IPS DF 4.7 (cell line): ENCODE results near the gene UBR1.
"Not testable (repeated sequence)": the region's sequence is repeated elsewhere in the genome, so short reads cannot be mapped to it uniquely, and the experiment has no call there.

Experiments used
- DNase-seq: peaks from one replicate; pipeline ENCODE4 v3.0.0-alpha.2; 2013; ENCODE audit warnings: low spot score; ENCODE audit errors: extremely low read depth

The UBR1 gene

DNA sequence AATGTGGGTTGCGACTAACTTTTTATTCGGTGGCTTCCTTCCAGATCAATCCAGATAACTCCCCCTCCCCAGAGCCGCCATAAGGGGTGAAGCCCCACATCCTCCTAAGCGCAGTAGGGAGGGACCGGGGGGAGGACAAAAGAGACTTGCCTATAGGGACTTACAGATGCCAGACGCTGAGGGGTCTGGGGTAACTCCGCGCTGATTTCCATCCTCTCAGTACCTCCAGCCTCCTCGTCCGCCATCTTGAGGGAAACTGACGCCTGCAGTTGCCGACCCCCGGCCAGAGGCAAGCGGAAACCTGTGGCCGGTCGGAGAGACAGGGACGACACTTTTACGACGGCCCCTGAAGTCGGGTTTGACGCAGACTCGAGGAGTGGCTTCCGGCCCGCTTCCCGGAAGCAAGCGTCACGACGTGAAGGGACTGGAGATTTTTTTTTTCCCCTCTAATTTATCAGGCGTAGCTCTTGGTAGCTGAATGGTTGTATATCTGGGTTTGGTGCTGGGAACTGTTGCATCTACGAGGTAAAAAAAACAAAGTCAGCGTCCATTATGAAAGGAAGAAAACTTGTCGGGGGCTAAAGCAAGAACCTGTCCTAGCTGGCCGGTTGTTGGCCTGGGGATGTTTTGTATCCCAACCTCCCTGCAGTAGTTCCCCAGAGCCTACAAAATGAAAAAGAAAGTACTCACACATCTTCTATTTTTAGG lies at the start of gene UBR1:
Gene UBR1, minus strand, starts transcription at position 261 of the 708 bp plus-strand sequence. Its CDS starts 16 bp downstream, at position 245.
- DNase-seq, result peak; percentile 62

DNA sequence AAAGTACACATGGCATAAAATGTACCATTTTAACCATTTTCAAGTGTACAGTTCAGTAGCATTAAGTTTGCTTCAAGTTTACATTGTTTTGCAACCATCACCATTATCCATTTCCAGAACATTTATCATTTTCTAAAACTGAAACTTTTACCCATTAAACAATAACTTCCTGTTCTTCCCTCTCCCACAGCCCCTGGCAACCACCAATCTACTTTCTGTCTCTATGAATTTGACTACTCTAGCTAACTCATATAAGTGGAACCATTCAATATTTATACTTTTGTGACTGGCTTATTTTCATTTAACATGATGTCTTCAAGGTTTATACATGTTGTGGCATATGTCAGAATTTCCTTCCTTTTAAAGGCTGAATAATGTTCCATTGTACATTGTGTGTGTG lies 47.4 kb upstream of the UBR1 start:
- no peak for DNase-seq

DNA sequence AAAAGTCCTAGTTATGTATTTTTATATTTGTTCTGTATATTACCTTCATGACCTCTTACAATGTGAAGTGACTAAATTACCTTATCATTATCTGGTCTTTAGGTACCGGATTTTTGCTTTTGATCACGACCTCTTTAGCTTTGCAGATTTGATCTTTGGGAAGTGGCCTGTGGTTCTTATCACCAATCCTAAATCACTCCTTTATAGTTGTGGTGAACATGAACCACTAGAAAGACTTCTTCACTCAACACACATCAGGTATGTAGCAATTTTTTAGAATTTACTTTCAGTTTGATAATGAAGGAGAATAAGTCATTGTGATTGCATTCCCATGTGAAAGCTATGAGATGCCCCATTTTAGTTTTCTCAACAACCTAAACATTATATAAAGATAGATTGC lies 45.9 kb upstream of the UBR1 start:
- DNase-seq, result no peak

DNA sequence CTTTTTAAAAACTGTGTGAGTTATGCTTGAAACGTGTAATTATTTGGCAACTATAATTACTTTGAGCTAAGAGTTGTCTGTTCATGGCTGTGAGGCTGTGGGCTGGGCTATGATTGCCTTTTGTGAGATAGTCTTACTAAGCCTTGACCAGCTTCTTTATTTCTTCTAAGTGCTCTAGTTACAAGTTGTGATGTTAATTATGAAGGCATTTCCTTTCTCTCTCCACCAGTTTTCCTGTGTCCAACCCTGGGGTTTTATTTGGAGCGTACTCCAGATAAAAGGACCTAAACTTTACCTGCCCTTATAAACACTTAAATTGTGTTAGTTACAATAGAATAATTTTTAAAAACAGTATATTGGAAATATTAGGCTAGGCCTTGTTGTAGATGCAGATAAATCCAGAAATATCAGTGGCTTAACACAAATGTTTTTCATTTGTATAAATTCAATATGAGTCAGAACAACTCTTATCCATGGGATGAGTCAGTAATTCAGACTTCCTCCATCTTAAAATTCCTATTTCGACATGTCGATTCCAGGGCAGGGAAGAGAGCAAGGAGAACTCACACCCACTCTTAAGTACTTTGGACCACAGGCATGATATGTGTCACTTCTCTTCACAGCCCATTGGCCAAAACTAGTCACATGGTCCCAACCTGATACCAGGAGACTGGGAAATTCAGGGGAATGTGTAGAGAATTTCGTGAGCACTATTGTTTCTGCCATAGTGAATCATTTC lies 44.5 kb upstream of the UBR1 start:
- DNase-seq, result no peak

DNA sequence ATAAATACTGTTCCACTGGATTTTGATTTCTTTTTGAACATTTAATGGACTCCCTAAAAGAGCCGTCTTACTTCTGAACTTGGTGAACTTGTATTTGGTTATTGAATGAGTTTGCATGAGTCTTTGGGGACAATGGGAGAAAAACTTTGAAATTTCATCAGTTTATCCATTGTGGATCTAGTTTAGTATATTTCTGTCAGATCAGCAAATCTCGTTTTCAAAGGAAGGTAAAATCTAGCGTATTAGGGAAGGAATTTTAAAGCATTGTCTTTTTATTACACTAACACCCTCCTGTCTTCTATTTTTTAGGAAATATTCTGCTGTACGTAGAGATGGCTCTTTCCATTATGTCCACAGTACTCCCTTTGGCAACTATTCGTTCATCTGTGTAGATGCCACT lies 40.3 kb upstream of the UBR1 start:
- no peak for DNase-seq

DNA sequence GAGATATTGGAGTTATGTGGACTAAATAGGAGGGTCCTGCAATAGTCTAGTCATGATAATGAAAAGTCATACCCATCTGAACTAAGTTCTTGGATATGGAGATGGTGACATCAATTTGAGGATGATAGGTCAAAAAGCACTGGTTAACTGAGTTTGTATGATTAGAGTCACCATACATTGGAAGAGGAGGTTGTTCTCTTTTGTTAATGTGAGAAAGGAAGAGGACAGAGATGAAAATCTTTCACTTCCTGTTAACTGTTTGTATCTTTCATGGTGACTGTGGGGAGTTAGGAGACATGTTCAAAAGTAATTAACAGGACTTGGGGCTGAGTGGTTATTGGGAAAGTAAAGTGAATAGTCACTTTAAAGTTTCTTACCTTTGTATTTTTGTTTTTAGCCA lies 38.7 kb upstream of the UBR1 start:
- DNase-seq, result no peak

DNA sequence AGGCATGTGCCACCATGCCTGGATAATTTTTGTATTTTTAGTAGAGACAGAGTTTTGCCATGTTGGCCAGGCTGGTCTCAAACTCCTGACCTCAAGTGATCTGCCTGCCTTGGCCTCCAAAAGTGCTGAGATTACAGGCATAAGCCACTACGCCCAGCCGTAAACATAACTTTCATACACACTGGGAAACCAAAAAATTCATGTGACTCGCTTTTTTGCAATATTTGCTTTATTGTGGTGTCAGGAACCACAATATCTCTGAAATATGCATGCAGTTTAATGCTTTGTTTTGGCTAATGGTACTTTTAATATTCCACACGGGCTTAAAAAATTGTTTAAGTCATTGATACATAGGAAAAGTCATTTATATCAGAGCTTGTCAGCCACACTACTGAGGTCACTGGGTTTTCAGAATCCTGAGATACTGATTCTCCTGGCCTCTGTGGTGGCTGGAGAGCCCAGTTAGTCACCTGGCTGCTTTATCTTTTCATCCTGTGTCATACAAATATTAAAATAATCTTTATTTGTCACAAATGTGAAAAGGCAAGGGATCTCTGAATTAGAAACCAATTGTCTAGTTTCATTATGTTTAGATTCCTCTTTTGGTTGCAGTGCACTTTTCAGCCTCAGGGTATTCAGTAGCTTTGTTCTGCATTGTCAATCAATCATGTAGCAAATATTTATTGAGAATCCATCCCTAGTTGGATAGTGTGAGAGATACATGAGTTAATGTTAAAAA lies 37.5 kb upstream of the UBR1 start:
- no peak for DNase-seq

DNA sequence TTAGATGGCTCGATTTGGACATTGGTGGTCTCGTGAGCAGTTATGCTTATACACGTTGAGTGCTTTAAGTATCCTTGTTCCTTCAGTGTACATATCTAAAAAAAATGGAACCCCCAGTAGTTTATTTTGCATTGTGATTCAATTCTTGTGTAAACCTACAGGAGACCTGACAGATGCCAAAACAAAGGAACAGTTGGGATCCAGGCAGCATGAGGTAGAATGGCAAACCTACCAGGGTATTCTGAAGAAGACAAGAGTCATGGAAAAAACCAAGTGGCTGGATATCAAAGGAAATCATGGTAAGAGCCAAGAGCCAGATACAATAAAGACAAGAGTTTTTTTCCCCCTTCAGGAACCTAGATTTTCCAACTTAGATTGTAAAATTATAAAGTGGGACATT lies 29.5 kb upstream of the UBR1 start:
- no peak for DNase-seq

DNA sequence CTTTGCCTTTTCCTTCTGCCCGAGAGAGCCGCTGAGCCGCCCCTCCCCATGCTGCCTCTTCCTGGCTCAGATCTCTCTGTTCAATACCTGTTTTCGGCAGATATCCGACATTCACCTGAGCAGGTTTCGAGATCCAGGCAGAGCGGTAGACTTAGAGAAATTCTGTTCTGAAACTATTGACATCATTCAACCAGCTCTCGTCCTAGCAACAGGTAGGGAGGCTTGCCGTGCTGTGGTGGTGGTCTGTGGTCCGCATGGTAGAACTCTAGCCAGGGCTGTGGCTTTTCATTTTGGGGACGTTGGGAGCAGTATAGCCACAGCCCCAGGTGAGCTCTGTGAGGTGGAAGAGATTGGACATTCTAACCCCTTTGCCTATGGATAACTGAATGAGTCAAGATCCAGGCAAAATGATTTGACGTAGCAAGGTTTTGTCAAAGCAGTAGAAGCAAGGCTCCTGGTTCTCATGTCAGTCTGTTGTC lies 28.4 kb upstream of the UBR1 start:
- DNase-seq, result no peak

DNA sequence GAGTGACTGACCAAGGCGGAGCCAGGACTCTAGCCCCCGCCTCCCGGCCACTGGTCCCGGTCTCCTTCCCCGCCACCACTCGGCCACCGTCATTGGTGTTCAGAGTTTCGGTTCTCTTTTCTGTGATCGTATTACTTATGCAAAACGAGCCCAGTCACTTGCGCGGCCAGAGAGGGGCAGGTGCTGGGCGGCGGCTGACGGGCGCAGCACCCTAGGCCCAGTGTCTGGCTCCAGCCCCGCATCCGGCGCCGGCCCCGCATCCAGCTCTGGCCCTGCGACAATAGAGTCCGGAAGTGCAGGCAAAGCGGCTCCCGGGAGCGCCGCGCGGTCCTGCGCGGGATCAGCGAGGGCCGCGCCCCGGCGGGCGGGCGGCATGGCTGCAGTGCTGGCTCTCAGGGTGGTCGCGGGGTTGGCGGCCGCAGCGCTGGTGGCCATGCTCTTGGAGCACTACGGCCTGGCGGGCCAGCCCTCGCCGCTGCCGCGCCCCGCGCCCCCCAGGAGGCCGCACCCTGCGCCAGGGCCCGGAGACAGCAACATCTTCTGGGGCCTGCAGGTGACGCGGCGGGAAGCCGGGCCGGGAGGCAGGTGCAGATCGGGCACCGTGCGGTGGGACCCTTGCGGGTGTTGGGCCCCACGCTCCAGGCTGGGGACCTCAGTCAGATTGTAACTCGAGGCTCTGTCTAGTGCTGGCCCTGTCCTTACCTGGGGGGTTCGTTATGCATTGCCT lies 27.8 kb upstream of the UBR1 start, which contains the start of gene TMEM62:
Gene TMEM62, plus strand, starts transcription at position 157 of the 727 bp plus-strand sequence. Its CDS starts 217 bp downstream, at position 374.
- no peak for DNase-seq

DNA sequence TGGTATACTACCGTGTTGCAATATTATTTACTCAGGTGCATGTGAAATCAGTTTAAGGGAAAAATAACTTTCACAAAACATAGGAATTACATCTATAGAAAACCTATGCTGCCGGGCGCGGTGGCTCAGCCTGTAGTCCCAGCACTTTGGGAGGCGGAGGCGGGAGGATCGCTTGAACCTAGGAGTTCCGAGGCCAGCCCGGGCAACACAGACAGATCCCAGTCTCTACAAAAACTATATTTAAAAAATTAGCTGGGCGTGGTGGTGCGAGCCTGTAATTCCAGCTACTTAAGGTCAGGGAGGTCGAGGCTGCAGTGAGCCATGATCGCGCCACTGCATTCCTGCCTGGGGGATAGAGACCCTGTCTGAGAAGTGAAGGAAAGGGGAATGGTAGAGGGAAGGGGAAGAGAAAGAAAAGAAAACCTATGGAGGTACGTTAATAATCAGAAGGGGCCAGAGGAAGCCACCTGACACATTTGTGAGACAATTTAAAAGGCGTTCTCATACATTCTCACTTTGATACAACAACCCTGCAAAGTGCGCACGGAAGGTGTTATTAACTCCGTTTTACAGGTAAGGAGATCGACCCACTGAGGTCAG lies 27.1 kb upstream of the UBR1 start:
- no peak for DNase-seq

DNA sequence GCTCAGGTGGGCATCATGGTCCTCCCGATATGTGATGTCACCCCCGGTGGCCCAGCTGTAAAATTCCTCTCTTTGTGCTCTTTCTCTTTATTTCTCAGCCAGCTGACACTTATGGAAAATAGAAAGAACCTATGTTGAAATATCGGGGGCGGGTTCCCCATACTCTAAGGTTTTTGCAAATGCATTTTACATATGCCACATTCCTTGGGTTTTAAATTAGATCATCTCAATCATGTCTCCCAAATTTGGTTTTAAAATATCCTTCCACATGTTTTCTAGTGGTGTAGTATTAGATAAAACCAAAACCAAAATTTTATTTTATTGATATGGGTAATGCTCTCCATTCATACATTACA lies 23.1 kb upstream of the UBR1 start:
- DNase-seq, result no peak

DNA sequence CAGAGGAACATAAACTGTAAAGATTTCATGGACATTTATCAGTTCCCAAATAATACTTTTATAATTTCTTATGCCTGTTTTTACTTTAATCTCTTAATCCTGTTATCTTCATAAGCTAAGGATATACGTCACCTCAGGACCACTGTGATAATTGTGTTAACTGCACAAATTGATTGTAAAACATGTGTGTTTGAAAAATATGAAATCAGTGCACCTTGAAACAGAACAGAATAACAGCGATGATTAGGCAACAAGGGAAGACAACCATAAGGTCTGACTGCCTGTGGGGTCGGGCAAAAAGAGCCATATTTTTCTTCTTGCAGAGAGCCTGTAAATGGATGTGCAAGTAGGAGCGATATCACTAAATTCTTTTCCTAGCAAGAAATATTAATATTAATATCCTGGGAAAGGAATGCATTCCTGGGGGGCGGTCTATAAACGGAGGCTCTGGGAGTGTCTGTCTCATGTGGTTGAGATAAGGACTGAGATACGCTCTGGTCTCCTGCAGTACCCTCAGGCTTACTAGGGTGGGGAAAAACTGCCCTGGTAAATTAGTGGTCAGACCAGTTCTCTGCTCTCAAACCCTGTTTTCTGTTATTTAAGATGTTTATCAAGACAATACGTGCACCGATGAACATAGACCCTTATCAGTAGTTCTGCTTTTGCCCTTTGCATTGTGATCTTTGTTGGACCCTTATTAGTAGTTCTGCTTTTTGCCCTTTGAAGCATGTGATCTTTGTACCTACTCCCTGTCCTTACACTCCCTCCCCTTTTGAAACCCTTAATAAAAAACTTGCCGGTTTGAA lies 22.5 kb upstream of the UBR1 start:
- DNase-seq, result not testable (repeated sequence)

DNA sequence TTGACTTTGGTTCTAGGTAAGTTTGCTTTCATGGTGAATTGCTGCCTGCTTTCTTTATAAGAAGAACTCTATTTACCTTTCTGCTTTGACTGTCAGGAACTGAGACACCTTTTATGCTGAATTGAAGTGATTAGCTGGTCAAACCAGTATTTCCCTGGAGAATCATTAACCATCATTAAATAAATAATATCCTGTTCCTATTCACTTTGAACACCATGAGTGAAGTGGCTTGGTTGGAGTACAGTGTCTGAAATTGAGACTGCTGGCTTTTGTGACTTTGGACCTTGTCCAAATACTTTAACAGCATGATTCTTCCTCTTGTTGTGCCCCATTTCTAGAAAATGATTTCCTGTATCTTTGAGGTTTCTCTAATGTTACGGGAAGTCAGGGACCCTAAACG lies 21.9 kb upstream of the UBR1 start:
- DNase-seq, result no peak

DNA sequence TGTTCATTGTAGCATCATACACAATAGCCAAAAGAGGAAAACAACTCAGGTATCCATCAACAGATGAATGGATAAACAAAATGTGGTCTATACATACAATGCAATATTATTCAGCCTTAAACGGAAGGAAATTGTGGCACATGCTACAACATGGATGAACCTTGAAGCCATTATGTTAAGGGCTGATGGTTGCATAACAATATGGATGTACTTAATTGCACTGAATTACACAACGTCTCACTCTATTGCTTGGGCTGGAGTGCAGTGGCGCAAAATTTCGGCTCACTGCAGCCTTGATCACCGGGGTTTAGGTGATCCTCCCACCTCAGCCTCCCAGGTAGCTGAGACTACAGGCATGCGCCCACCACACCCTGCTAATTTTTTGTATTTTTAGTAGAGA lies 20.5 kb upstream of the UBR1 start:
- DNase-seq, result no peak

DNA sequence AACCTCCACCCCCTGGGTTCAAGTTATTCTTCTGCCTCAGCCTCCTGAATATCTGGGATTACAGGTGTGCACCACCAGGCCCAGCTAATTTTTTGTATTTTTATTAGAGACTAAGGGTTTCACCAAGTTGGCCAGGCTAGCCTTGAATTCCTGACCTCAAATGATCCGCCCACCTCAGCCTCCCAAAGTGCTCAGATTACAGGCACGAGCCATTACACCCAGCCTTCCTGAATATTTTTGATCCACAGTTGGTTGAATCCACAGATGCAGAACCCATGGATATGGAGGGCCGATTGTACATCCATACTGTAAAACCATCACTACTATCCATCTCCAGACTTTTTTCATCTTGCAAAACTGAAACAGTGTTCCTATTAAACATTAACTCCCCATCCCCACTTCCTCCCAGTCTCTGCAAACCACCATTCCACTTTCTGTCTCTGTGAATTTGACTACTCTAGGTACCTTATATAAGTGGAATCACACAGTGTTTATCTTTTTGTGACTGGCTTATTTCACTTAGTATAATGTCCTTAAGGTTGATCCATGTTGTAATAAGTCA lies 19.3 kb upstream of the UBR1 start:
- no peak for DNase-seq

DNA sequence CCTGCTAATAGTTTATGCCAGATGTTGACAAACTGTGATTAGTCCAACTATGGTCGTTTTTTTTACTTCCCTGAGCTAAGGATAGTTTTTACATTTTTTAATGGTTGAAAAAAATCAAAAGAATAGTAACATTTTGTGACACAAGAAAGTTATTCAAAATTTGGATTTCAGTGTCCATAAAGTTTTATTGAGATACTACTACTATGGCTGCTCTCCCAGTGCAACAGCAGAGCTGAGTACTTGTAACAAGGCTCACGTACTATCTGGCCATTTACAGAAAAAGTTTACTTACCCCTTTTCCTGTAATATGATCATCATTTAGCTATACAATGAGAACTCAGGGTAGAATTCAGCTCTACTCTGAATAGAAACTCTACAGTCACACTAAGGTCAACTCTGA lies 16.0 kb upstream of the UBR1 start:
- DNase-seq, result no peak

DNA sequence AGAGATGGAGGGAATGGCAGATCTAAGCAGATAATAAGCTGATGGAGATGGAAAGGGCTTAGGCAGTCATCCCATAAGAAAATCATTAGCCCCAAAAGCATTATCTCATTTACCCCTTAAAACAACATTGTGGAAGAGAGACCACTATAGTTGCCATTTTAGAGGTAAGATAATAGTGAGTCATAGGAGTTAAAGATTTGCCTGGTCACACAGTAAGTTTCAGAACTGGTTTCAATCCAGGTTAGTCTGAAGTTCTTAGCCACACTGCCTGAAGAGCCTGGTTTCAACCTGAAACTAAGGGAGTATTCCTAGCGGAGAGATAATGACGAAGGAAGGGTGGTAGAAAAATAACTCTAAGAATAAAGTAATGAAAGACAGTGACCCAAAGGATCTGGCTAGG lies 13.0 kb upstream of the UBR1 start:
- no peak for DNase-seq

DNA sequence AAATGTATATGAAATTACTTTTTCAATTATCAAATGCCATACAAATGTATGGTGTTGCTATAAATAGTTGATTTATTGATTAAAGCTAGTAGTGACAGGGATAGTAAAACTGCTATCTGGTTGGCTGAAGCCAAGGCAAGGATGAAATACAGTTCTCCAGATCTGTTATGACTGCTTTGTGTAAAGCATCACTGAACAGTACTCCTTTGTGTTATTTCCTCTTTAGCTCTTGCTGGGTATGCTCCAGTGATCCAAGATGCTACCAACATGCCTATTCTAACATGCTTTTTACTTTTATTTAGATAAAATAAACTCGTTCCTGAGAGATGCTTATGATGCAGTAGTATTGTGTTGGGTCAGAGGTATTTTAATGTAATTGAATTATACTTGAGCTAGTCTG lies 12.4 kb upstream of the UBR1 start:
- no peak for DNase-seq

DNA sequence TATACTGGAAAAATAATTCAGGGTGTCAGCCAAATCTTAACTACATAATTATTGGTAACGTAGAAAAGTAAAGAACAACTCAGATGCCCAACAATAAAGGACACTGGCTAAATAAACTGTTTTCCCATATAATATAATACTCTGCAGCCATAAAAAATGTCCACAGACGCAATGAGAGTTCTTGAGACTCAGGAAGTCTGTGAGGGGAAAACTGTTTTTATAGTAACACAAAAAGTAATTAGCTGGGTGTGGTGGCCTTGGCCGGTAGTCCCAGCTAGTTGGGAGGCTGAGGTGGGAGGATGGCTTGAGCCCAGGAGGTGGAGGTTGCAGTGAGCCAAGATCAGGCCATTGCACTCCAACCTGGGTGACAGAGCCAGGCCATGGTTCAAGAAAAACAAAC lies 5.5 kb upstream of the UBR1 start:
- no peak for DNase-seq
